Keratinocyte (primary cell): ENCODE measurements around the gene PRRX1. TPM values are rescaled to one million over a fixed set of nuclear protein-coding genes. Genes with fewer than 3 reads are reported as not detected.

Source experiments
- DNase-seq: peaks from one replicate; pipeline ENCODE4 v3.0.0-alpha.2; 2011; ENCODE audit warnings: low read depth, missing footprints, low spot score
- FAIRE-seq: peaks from 2 replicates; lab custom pipeline; 2011; peaks lifted over from hg19 to GRCh38; lab: Jason Lieb, UNC
- H2AFZ ChIP-seq: 2 replicates; pipeline ENCODE4 v1.6.0; 2012; ENCODE audit warnings: low read length, control low read depth, inconsistent platforms; ENCODE audit not compliant: control insufficient read depth
- H3K27ac ChIP-seq: 2 replicates; pipeline ENCODE4 v1.5.1; 2011; ENCODE audit warnings: low read length; ENCODE audit not compliant: control insufficient read depth, insufficient read depth
- H3K27me3 ChIP-seq: 3 replicates; pipeline ENCODE4 v1.6.0; 2011; ENCODE audit warnings: low read length; ENCODE audit not compliant: control insufficient read depth, insufficient read depth; ENCODE audit errors: extremely low read depth
- H3K36me3 ChIP-seq, 2 experiments: 2 replicates in 1 of 2; 3 replicates in 1 of 2; pipeline ENCODE4 v1.5.1; 2011; ENCODE audit warnings: low read length in 2 of 2, mild to moderate bottlenecking in 1 of 2; ENCODE audit not compliant: control insufficient read depth in 2 of 2, insufficient read depth in 2 of 2; ENCODE audit errors: extremely low read depth in 1 of 2
- H3K4me1 ChIP-seq: 3 replicates; pipeline ENCODE4 v1.5.1; 2011; ENCODE audit warnings: low read length; ENCODE audit not compliant: control insufficient read depth, insufficient read depth; ENCODE audit errors: extremely low read depth
- H3K4me2 ChIP-seq: 3 replicates; pipeline ENCODE4 v1.6.0; 2011; ENCODE audit warnings: low read depth, low read length; ENCODE audit not compliant: control insufficient read depth, insufficient read depth; ENCODE audit errors: extremely low read depth
- H3K4me3 ChIP-seq, 3 experiments: fragments of 200-600 bp in 1 of 3; sonication (generic) in 1 of 3; 2 replicates in 2 of 3; 3 replicates in 1 of 3; pipeline ENCODE4 v1.5.1; 2011 to 2016; ENCODE audit warnings: low read length in 3 of 3, mild to moderate bottlenecking in 3 of 3, control low read depth in 2 of 3, inconsistent platforms in 1 of 3, low read depth in 1 of 3, mixed read lengths in 1 of 3, mixed run types in 1 of 3, moderate library complexity in 1 of 3; ENCODE audit not compliant: control insufficient read depth in 2 of 3, insufficient read depth in 2 of 3; ENCODE audit errors: extremely low read depth in 1 of 3
- H3K79me2 ChIP-seq: 2 replicates; pipeline ENCODE4 v1.6.0; 2012; ENCODE audit warnings: low read length; ENCODE audit not compliant: control insufficient read depth, insufficient read depth
- H3K9ac ChIP-seq: 3 replicates; pipeline ENCODE4 v1.6.0; 2011; ENCODE audit warnings: low read length; ENCODE audit not compliant: control insufficient read depth, insufficient read depth; ENCODE audit errors: extremely low read depth
- H3K9me1 ChIP-seq: 3 replicates; pipeline ENCODE4 v1.6.0; 2011; ENCODE audit warnings: low read length; ENCODE audit not compliant: control insufficient read depth, insufficient read depth; ENCODE audit errors: extremely low read depth
- H3K9me3 ChIP-seq: 2 replicates; pipeline ENCODE4 v1.5.1; 2012; ENCODE audit warnings: low read depth, low read length; ENCODE audit not compliant: control insufficient read depth
- H4K20me1 ChIP-seq: 3 replicates; pipeline ENCODE4 v1.6.0; 2011; ENCODE audit warnings: low read length; ENCODE audit not compliant: control insufficient read depth, insufficient read depth; ENCODE audit errors: extremely low read depth
- EZH2 ChIP-seq: IDR thresholded peaks from one replicate; pipeline ENCODE4 v1.6.1; 2012; ENCODE audit warnings: inconsistent platforms, mild to moderate bottlenecking, low read length, moderate library complexity
- dilution Hi-C: fragments of 300-500 bp; cut with MboI; formaldehyde crosslinking; loops from one replicate; pipeline ENCODE4 v1.7.0; 2020; ENCODE audit warnings: low sequenced_read_pairs; ENCODE audit not compliant: extremely low pct_ligation_motif_present
- polyA plus RNA-seq, 5 experiments: library from polyadenylated mRNA; depleted of rRNA in 3 of 5; stranded (reverse) in 3 of 5; stranded (forward) in 1 of 5; unstranded in 1 of 5; fragments of >200 nt; gene quantifications; 1 replicate in 1 of 5; 2 replicates in 3 of 5; 3 replicates in 1 of 5; pipeline versions ENCODE4 v1.2.1 to v1.2.3, GENCODE V29; 2011 to 2012; ENCODE audit warnings: missing spikeins in 2 of 5, low read depth in 1 of 5, low replicate concordance in 1 of 5
- TF ChIP-seq, protein P1 (sequence below), 3 experiments: IDR thresholded peaks in 1 of 3; conservative IDR thresholded peaks in 1 of 3; optimal IDR thresholded peaks in 1 of 3; 2 replicates in 2 of 3; 3 replicates in 1 of 3; pipeline versions ENCODE3 to v1.5.1; 2011; ENCODE audit warnings: low read length in 3 of 3, mild to moderate bottlenecking in 3 of 3, moderate library complexity in 2 of 3, control low read depth in 1 of 3, inconsistent platforms in 1 of 3; ENCODE audit not compliant: insufficient read depth in 2 of 3; ENCODE audit errors: extremely low read depth in 1 of 3

The PRRX1 gene
- polyA plus RNA-seq, 1 donor (not counting 4 experiments of a cell fraction or from before 2014, with no cell fraction given) = not detected

DNA sequence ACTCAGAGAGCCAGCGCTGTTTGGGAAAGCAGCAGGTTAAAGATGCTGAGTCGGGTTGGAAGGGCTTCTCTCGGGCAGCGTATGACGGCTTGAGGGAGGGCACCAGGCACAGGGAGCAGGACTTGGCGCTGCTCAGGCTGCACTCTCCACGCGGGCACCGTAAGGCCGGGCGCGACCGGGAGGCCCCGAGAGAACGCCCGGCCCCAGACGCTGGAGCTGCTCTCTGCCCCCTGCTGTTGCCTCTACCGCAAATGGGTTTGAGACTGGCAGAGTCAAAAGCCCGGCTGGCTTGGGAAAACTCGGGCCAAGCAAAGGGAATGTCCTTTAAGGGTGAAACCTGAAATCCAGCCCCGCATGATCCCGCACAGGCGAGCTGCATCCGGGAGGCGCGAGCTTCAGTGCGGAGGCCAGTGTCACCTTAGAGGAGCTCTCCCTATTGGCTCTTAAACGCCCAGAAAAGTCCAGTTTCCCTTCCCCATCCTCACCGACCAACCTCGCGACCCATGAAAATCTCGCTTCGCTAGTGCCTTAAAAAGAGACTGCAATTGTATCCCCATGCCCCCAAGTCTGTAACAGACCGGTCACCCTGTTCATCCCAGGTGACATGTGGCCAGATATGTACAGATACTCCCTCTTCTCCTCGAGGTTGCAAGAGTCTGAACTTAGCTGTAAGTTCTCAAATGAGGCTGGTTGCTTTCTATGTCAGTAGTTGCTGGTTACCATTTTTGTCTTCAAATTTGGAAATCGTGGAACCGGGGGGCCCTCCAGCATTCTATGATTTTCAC, 1.1 kb downstream of the PRRX1 start:
- peak overlapping the region; percentile 23 to 47 (median 45) for H3K4me3 ChIP-seq
- no peaks in the 10 kb centered on the region for H3K9me3 ChIP-seq
- peak overlapping the region; percentile 39 for H2AFZ ChIP-seq
- DNase-seq (no peak), FAIRE-seq (no peak)
- no peaks in the 10 kb centered on the region for H3K79me2 ChIP-seq
- no peaks in the 10 kb centered on the region for H3K36me3 ChIP-seq
- H4K20me1 ChIP-seq = no peaks in the 10 kb centered on the region
- H3K9ac ChIP-seq = no peak overlapping the region
- H3K9me1 ChIP-seq = no peaks in the 10 kb centered on the region
- peaks cover 60% of the 10 kb centered on the region for H3K27me3 ChIP-seq
- H3K27ac ChIP-seq = no peak overlapping the region
- dilution Hi-C loops = no loop called here
- H3K4me1 ChIP-seq = peaks cover 16% of the 10 kb centered on the region
- TF ChIP-seq EZH2 = peak; percentile 90
- TF ChIP-seq, protein P1, sequence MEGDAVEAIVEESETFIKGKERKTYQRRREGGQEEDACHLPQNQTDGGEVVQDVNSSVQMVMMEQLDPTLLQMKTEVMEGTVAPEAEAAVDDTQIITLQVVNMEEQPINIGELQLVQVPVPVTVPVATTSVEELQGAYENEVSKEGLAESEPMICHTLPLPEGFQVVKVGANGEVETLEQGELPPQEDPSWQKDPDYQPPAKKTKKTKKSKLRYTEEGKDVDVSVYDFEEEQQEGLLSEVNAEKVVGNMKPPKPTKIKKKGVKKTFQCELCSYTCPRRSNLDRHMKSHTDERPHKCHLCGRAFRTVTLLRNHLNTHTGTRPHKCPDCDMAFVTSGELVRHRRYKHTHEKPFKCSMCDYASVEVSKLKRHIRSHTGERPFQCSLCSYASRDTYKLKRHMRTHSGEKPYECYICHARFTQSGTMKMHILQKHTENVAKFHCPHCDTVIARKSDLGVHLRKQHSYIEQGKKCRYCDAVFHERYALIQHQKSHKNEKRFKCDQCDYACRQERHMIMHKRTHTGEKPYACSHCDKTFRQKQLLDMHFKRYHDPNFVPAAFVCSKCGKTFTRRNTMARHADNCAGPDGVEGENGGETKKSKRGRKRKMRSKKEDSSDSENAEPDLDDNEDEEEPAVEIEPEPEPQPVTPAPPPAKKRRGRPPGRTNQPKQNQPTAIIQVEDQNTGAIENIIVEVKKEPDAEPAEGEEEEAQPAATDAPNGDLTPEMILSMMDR (optimal IDR thresholded peaks at IDR 0.05 in 1 of 3, IDR thresholded peaks at IDR 0.05 in 1 of 3, conservative IDR thresholded peaks at IDR 0.05 in 1 of 3; ENCODE audit: extremely low read depth in 1 of 3, insufficient read depth in 2 of 3, low read length in 3 of 3) = peak in 2 of 3 experiments; percentile 20 to 27
- H3K4me2 ChIP-seq = peak overlapping the region; percentile 50

DNA sequence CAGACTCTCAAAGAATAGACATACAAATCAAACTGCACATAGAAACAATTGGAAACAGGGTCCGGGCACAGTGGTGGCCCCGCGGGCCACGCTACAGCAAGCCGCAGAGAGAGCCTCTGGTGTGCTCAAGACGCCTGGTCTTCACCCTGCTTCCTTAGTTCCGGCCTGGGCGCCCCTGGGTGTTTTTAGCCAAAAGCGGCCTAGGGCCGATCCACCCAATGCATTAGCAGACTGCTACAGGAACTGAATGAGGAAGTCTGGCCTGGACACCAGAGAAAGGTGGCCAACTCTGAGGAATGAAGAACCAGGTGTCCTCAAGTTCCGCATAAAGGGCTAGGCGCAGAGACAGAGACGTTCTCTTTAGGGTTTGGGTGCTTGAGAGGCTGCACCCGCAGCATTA, 1.7 kb downstream of the PRRX1 start:
- H3K9me1 ChIP-seq = no peaks in the 10 kb centered on the region
- H3K79me2 ChIP-seq = no peaks in the 10 kb centered on the region
- no peak overlapping the region for H2AFZ ChIP-seq
- H3K27me3 ChIP-seq = peaks cover 55% of the 10 kb centered on the region
- no peak overlapping the region for H3K4me3 ChIP-seq
- H4K20me1 ChIP-seq = no peaks in the 10 kb centered on the region
- dilution Hi-C loops = no loop called here
- H3K9ac ChIP-seq = no peak overlapping the region
- H3K36me3 ChIP-seq = no peaks in the 10 kb centered on the region
- no peaks in the 10 kb centered on the region for H3K9me3 ChIP-seq
- TF ChIP-seq, protein P1 (optimal IDR thresholded peaks at IDR 0.05 in 1 of 3, IDR thresholded peaks at IDR 0.05 in 1 of 3, conservative IDR thresholded peaks at IDR 0.05 in 1 of 3; ENCODE audit: extremely low read depth in 1 of 3, insufficient read depth in 2 of 3, low read length in 3 of 3) = no peak
- no peak for TF ChIP-seq EZH2
- no peak for FAIRE-seq
- H3K4me2 ChIP-seq = no peak overlapping the region
- peaks cover 16% of the 10 kb centered on the region for H3K4me1 ChIP-seq
- no peak overlapping the region for H3K27ac ChIP-seq
- no peak for DNase-seq
